ENCODE results near the gene IFNLR1. TPM values are rescaled to one million over a fixed set of nuclear protein-coding genes. Genes with fewer than 3 reads are reported as not detected.

The IFNLR1 gene
- total and polyA plus RNA-seq, 8 donors = 2.3 to 8.4 (median 4.0) TPM

DNA sequence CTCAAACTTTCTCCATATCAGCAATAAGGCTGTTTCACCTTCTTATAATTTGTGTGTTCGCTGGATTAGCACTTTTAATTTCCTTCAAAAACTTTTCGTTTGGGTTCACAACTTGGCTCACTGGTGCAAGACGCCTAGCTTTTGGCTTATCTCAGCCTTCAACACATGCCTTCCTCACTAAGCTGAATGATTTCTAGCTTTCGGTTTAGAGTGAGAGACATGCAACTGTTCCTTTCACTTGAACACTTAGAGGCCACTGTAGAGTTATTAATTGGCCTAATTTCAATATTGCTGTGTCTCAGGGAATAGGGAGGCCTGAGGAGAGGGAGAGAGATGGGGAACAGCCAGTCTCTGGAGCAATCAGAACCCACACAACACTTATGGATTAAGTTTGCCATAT lies 41.2 kb upstream of the IFNLR1 start:
- H3K9me3 ChIP-seq = no peaks in the 10 kb centered on the region
- intact Hi-C loops (cut with DNase I) = no loop called here
- H3K27me3 ChIP-seq = no peaks in the 10 kb centered on the region
- no peak for DNase-seq
- 68 to 80% methylated on average over 4 of the region's 4 CpGs for WGBS, 2 donors
- H3K27ac ChIP-seq = no peak overlapping the region
- no peak overlapping the region for H3K4me3 ChIP-seq
- TF ChIP-seq, protein P1, sequence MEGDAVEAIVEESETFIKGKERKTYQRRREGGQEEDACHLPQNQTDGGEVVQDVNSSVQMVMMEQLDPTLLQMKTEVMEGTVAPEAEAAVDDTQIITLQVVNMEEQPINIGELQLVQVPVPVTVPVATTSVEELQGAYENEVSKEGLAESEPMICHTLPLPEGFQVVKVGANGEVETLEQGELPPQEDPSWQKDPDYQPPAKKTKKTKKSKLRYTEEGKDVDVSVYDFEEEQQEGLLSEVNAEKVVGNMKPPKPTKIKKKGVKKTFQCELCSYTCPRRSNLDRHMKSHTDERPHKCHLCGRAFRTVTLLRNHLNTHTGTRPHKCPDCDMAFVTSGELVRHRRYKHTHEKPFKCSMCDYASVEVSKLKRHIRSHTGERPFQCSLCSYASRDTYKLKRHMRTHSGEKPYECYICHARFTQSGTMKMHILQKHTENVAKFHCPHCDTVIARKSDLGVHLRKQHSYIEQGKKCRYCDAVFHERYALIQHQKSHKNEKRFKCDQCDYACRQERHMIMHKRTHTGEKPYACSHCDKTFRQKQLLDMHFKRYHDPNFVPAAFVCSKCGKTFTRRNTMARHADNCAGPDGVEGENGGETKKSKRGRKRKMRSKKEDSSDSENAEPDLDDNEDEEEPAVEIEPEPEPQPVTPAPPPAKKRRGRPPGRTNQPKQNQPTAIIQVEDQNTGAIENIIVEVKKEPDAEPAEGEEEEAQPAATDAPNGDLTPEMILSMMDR (IDR thresholded peaks at IDR 0.05) = no peak
- no peak for FAIRE-seq
- no peaks in the 10 kb centered on the region for H3K36me3 ChIP-seq
- ATAC-seq = no peak
- H3K4me1 ChIP-seq = no peaks in the 10 kb centered on the region

DNA sequence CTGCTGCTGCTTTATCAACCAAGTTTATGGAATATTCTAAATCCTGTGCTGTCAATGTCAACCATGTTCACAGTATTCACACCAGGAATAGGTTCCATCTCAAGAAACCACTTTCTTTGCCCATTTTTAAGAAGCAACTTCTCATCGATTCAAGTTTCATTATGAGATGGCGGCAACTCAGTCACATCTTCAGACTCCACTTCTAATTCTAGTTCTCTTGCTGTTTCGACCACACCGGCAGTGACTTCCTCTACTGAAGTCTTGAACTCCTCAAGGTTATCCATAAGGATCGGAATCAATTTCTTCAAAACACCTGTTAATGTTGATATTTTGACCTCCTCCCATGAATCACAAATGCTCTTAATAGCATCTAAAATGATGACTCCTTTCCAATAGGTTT lies 39.7 kb upstream of the IFNLR1 start:
- Histone ChIP-seq H3K27ac (no peak overlapping the region), H3K36me3 (no peaks in the 10 kb centered on the region), H3K4me1 (no peaks in the 10 kb centered on the region), H3K4me3 (no peak overlapping the region), H3K27me3 (no peaks in the 10 kb centered on the region), H3K9me3 (no peaks in the 10 kb centered on the region)
- FAIRE-seq (no peak), ATAC-seq (no peak), DNase-seq (no peak)
- TF ChIP-seq, protein P1 (IDR thresholded peaks at IDR 0.05) = no peak
- intact Hi-C loops (cut with DNase I) = no loop called here
- 76 to 81% methylated on average over 5 of the region's 5 CpGs for WGBS, 2 donors

DNA sequence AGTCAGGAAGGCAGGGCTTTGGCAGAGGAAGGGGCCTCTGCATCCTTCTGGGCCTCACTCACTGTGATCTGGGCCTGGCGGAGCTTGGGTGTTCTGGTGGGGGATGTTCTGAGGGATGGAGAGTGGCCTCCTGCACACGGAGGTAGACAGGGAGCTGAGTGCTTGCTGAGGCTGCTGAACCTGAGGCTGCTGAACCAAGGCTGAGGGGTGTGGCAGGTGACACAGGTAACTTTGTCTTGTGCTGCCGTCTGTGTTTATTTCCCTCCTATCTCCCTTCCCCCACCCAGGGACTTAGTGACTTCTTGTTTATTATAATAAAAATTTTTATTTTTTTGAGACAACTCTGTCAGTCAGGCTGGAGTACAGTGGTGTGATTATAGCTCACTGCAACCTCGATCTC lies 37.7 kb upstream of the IFNLR1 start:
- DNase-seq (no peak), FAIRE-seq (no peak), ATAC-seq (no peak)
- intact Hi-C loops (cut with DNase I) = no loop called here
- H3K27ac ChIP-seq = no peak overlapping the region
- no peak overlapping the region for H3K4me3 ChIP-seq
- H3K27me3 ChIP-seq = no peaks in the 10 kb centered on the region
- H3K36me3 ChIP-seq = no peaks in the 10 kb centered on the region
- H3K4me1 ChIP-seq = no peaks in the 10 kb centered on the region
- H3K9me3 ChIP-seq = no peaks in the 10 kb centered on the region
- WGBS, 2 donors = 74 to 76% methylated on average over 4 of the region's 4 CpGs
- TF ChIP-seq, protein P1 (IDR thresholded peaks at IDR 0.05) = no peak

DNA sequence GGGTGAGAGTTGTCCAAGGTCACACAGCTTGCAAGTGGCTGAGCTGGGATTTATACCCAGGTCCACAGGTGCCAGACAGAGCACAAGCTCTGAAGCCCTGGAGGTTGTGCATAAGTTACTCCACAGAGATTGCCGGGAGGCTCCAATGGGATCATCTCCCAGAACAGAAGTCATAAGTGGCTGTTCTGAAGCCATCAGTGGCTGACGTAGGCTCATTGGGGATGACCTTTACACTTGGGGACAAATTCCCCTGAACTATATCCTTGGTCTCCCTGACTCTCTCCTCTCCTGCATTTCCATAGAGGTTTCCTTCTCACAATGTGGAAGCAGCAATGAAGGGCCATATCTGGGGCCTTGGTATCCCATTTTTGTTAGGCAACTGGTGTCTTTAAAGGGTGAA lies 37.0 kb upstream of the IFNLR1 start:
- TF ChIP-seq, protein P1 (IDR thresholded peaks at IDR 0.05) = no peak
- WGBS, 2 donors = 88 to 91% methylated on average over 2 of the region's 2 CpGs
- ATAC-seq (no peak), DNase-seq (no peak), FAIRE-seq (no peak)
- intact Hi-C loops (cut with DNase I) = no loop called here
- H3K36me3 ChIP-seq = no peaks in the 10 kb centered on the region
- no peak overlapping the region for H3K4me3 ChIP-seq
- no peak overlapping the region for H3K27ac ChIP-seq
- no peaks in the 10 kb centered on the region for H3K27me3 ChIP-seq
- no peaks in the 10 kb centered on the region for H3K9me3 ChIP-seq
- H3K4me1 ChIP-seq = no peaks in the 10 kb centered on the region

DNA sequence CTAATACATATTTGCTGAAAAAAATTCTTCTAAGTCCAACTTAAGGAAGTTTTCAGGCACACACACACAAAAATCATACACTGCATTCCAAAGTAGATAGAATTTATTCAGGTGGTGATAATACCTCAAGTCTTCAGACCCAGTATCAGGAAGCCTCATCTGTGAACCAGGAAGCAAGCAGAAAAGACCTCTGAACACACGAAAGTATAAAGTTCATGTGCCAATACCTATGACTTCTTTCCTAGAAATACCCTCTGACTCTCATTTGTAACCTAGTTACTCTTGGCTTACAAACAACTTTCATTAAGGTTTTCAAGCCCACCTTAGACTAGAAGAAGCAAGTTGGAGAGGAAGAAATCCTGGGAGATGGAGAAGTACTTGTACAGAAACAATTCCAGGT lies 35.7 kb upstream of the IFNLR1 start:
- TF ChIP-seq, protein P1 (IDR thresholded peaks at IDR 0.05) = no peak
- Histone ChIP-seq H3K9me3 (no peaks in the 10 kb centered on the region), H3K27me3 (no peaks in the 10 kb centered on the region), H3K4me1 (no peaks in the 10 kb centered on the region), H3K27ac (no peak overlapping the region), H3K36me3 (no peaks in the 10 kb centered on the region), H3K4me3 (no peak overlapping the region)
- ATAC-seq (no peak), FAIRE-seq (no peak), DNase-seq (no peak)
- intact Hi-C loops (cut with DNase I) = no loop called here
- 71% methylated on average over 1 of the region's 1 CpG for WGBS, 2 donors
